ENCODE measurements around the gene ZMYND12. TPM values are rescaled to one million over a fixed set of nuclear protein-coding genes. Genes with fewer than 3 reads are reported as not detected.

The ZMYND12 gene
- total RNA-seq, 5 donors from 2014 or later (not counting 1 experiment from before 2014, with no cell fraction given): 0.26 to 1.3 (median 0.68) TPM; not detected in 1

DNA sequence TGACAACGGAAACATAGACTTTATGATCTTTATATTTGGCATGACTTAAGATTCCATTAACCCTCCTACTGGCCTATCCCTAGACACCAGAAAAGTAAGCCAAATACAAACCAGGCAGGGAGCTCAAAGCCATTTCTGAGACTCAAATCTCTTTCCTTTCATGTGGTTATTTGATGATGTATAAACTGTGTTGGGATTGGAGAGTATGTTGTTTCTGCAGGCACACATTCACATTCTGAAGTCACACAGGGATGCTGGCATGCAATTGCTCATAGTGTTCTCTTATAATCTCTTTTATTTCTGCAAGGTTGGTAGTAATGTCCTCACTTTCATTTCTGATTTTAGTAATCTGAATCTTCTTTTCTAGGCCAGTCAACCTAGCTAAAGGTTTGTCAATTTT lies 5.8 kb downstream of the ZMYND12 start:
- Histone ChIP-seq H3K9me3 (no peaks in the 10 kb centered on the region), H3K4me1 (ENCODE audit: control insufficient read depth in 1 of 2, extremely low read depth in 1 of 2, insufficient read depth in 2 of 2, low read length in 2 of 2) (peaks cover 0 to under 1% of the 10 kb centered on the region in 2 experiments), H3K27me3 (replicated peaks in 1 of 2; ENCODE audit: control insufficient read depth in 2 of 2, extremely low read depth in 1 of 2, insufficient read depth in 2 of 2, low read length in 1 of 2) (no peaks in the 10 kb centered on the region), H3K27ac (ENCODE audit: low read length) (no peak overlapping the region), H3K36me3 (ENCODE audit: control insufficient read depth in 2 of 2, extremely low read depth in 1 of 2, insufficient read depth in 1 of 2, low read length in 1 of 2) (no peaks in the 10 kb centered on the region), H3K4me3 (ENCODE audit: control insufficient read depth in 1 of 2, extremely low read depth in 1 of 2, low read length in 1 of 2) (no peak overlapping the region)
- Mint-ChIP-seq H3K36me3 (no peaks in the 10 kb centered on the region), H3K4me3 (no peak overlapping the region), H3K4me1 (peaks cover 2 to 8% (median 2%) of the 10 kb centered on the region in 3 donors), H3K27ac (no peak overlapping the region), H3K27me3 (peaks cover 0 to 5% of the 10 kb centered on the region in 2 donors), H3K9me3 (no peaks in the 10 kb centered on the region)
- ChIA-PET POLR2A (interaction anchor here in 1 of 2 donors (0.6 to 1.2 kb wide), 2 partner anchors 134 to 788 kb away, joined by 3 read pairs; no protein-coding TSS in a partner anchor), CTCF (no interaction called here)
- ATAC-seq (replicated peaks in 1 of 4) (no peak), DNase-seq (no peak)
- WGBS (ENCODE audit: insufficient coverage): 100% methylated on average over 1 of the region's 1 CpG

DNA sequence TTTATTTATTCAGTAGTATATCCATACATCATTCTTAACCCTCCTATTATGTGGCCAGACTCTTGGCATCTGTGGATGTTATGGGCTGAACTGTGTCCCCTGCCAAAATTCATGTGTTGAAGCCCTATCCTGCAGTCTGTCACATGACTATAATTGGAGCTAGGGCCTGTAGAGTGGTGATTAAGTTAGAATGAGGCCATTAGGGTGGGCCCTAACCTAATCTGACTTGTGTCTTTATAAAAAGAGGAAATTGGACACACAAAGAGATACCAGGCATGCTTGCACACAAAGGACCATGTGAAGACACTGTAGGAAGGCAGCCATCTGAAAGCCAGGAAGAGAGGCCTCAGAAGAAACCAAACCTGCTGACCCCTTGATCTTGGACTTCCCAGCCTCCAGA lies 6.6 kb downstream of the ZMYND12 start:
- no peak for DNase-seq
- H3K36me3 ChIP-seq (ENCODE audit: control insufficient read depth in 2 of 2, extremely low read depth in 1 of 2, insufficient read depth in 1 of 2, low read length in 1 of 2): no peaks in the 10 kb centered on the region
- POLR2A ChIA-PET: interaction anchor here in 1 of 2 donors (1.2 kb wide), 1 partner anchor 133 kb away, joined by 3 read pairs; no protein-coding TSS in a partner anchor
- Mint-ChIP-seq H3K27me3 (peaks cover 0 to 5% of the 10 kb centered on the region in 2 donors), H3K36me3 (no peaks in the 10 kb centered on the region), H3K4me1 (peaks cover 0 to 8% (median 0%) of the 10 kb centered on the region in 3 donors), H3K9me3 (no peaks in the 10 kb centered on the region), H3K4me3 (no peak overlapping the region), H3K27ac (no peak overlapping the region)
- no peaks in the 10 kb centered on the region for H3K27me3 ChIP-seq (replicated peaks in 1 of 2; ENCODE audit: control insufficient read depth in 2 of 2, extremely low read depth in 1 of 2, insufficient read depth in 2 of 2, low read length in 1 of 2)
- H3K4me1 ChIP-seq (ENCODE audit: control insufficient read depth in 1 of 2, extremely low read depth in 1 of 2, insufficient read depth in 2 of 2, low read length in 2 of 2): no peaks in the 10 kb centered on the region
- no peak overlapping the region for H3K27ac ChIP-seq (ENCODE audit: low read length)
- no peak overlapping the region for H3K4me3 ChIP-seq (ENCODE audit: control insufficient read depth in 1 of 2, extremely low read depth in 1 of 2, low read length in 1 of 2)
- CTCF ChIA-PET: no interaction called here
- ATAC-seq (replicated peaks in 1 of 4): no peak
- no peaks in the 10 kb centered on the region for H3K9me3 ChIP-seq

DNA sequence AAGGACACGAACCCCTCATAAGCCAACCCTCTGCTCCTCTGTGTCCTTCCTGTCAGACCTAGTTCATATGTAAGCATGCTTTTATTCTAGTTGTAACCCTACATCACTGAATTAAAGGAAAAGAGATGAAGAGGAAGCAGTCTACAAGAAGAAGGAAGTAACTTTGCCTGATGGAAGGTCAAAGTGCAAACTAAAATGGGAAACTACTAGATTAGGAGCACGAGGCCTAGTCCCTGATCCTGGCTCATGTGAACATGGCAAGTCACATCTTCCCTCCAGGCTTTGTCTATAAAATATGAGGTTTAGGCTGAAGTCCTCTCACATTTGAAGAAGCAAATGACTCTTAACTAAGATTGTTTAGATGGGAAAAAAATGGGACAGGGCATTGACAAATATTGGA lies 13.2 kb downstream of the ZMYND12 start:
- no peak overlapping the region for H3K4me3 ChIP-seq (ENCODE audit: control insufficient read depth in 1 of 2, extremely low read depth in 1 of 2, low read length in 1 of 2)
- no peak overlapping the region for H3K27ac ChIP-seq (ENCODE audit: low read length)
- no peak for ATAC-seq (replicated peaks in 1 of 4)
- CTCF ChIA-PET: no interaction called here
- H3K4me1 ChIP-seq (ENCODE audit: control insufficient read depth in 1 of 2, extremely low read depth in 1 of 2, insufficient read depth in 2 of 2, low read length in 2 of 2): no peaks in the 10 kb centered on the region
- Mint-ChIP-seq H3K4me1 (peaks cover 0 to 8% (median 0%) of the 10 kb centered on the region in 3 donors), H3K9me3 (no peaks in the 10 kb centered on the region), H3K36me3 (no peaks in the 10 kb centered on the region), H3K4me3 (no peak overlapping the region), H3K27ac (no peak overlapping the region), H3K27me3 (peaks cover 0 to 5% of the 10 kb centered on the region in 2 donors)
- no CpG with 5 or more reads among the region's 2 CpGs for WGBS (ENCODE audit: insufficient coverage)
- no peaks in the 10 kb centered on the region for H3K27me3 ChIP-seq (replicated peaks in 1 of 2; ENCODE audit: control insufficient read depth in 2 of 2, extremely low read depth in 1 of 2, insufficient read depth in 2 of 2, low read length in 1 of 2)
- no peaks in the 10 kb centered on the region for H3K36me3 ChIP-seq (ENCODE audit: control insufficient read depth in 2 of 2, extremely low read depth in 1 of 2, insufficient read depth in 1 of 2, low read length in 1 of 2)
- H3K9me3 ChIP-seq: no peaks in the 10 kb centered on the region
- POLR2A ChIA-PET: no interaction called here
- DNase-seq: no peak

DNA sequence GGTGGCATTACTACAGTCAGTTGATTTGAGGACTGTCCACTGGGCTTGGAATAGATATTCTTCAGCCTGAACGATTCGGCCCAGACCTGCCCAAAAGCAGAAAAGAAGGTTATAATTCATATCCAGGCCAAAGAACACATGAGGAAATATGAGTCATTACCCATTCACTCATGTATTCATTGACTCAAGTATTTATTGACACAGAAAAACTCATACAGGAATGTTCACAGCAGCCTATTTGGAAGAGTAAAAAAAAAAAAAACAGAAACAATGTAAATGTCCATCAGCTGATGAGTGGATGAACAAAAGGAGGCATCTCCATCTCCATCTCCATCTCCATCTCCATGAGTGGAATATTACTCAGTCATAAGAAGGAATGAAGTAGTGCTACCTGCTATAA lies 15.9 kb downstream of the ZMYND12 start:
- no peaks in the 10 kb centered on the region for H3K9me3 Mint-ChIP-seq
- no peaks in the 10 kb centered on the region for H3K4me1 ChIP-seq (ENCODE audit: control insufficient read depth in 1 of 2, extremely low read depth in 1 of 2, insufficient read depth in 2 of 2, low read length in 2 of 2)
- WGBS (ENCODE audit: insufficient coverage): 80% methylated on average over 2 of the region's 2 CpGs

DNA sequence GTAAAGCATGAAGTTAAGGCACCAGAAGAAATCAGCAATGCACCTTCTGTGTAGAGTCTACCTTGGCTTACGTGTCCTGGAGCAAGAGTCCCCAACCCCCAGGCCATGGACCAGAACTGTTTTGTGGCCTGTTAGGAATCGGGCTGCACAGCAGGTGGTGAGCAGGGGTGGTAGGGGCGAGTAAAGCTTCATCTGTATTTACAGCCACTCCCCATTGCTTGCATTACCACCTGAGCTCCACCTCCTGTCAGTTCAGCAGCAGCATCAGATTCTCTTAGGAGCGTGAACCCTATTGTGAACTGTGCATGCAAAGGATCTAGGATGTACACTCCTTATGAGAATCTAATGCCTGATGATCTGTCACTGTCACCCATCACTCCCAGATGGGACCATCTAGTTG lies 21.5 kb downstream of the ZMYND12 start:
- Mint-ChIP-seq H3K4me1 (no peaks in the 10 kb centered on the region), H3K27ac (no peak overlapping the region)
- H3K27ac ChIP-seq (ENCODE audit: low read length): no peak overlapping the region

More for the DNA sequence above, 15.9 kb downstream of the ZMYND12 start:
- no peak overlapping the region for H3K27ac ChIP-seq (ENCODE audit: low read length)
- Mint-ChIP-seq H3K4me3 (no peak overlapping the region), H3K27me3 (no peaks in the 10 kb centered on the region), H3K36me3 (peaks cover 3% of the 10 kb centered on the region), H3K27ac (no peak overlapping the region), H3K4me1 (no peaks in the 10 kb centered on the region)
- CTCF ChIA-PET: no interaction called here
- no peak overlapping the region for H3K4me3 ChIP-seq (ENCODE audit: control insufficient read depth in 1 of 2, extremely low read depth in 1 of 2, low read length in 1 of 2)
- no peaks in the 10 kb centered on the region for H3K36me3 ChIP-seq (ENCODE audit: control insufficient read depth in 2 of 2, extremely low read depth in 1 of 2, insufficient read depth in 1 of 2, low read length in 1 of 2)
- H3K9me3 ChIP-seq: no peaks in the 10 kb centered on the region
- no peaks in the 10 kb centered on the region for H3K27me3 ChIP-seq (replicated peaks in 1 of 2; ENCODE audit: control insufficient read depth in 2 of 2, extremely low read depth in 1 of 2, insufficient read depth in 2 of 2, low read length in 1 of 2)
- POLR2A ChIA-PET: interaction anchor here in 1 of 2 donors (0.6 kb wide), 1 partner anchor 56 kb away, joined by 3 read pairs; no protein-coding TSS in a partner anchor
- DNase-seq (no peak), ATAC-seq (replicated peaks in 1 of 4) (no peak)

DNA sequence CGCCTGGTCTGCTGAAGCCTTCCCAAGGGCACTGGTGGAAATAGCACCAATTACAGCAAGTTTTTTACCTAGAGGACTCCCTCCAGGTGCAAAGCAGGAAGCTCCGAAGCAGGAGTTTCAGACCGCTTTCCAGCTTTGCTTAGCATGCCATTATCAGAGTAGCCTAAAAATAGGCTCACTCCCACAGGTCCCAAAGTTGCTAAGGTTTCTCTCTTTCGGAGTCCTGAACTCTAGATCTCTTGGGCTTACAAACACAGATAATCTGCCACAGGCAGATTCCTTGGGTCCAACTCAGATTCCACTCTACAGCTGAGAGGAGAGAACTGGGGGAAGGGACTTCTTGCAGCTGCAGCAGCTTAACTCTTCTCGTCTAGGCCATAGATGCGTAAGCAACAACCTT lies 22.5 kb downstream of the ZMYND12 start:
- ChIA-PET POLR2A (interaction anchor here in 1 of 2 donors (0.6 kb wide), 1 partner anchor 183 kb away, joined by 6 read pairs; no protein-coding TSS in a partner anchor), CTCF (no interaction called here)
- Mint-ChIP-seq H3K4me1 (no peaks in the 10 kb centered on the region), H3K9me3 (no peaks in the 10 kb centered on the region), H3K36me3 (peaks cover 4% of the 10 kb centered on the region), H3K27me3 (no peaks in the 10 kb centered on the region), H3K27ac (no peak overlapping the region), H3K4me3 (no peak overlapping the region)
- H3K9me3 ChIP-seq: no peaks in the 10 kb centered on the region
- H3K4me3 ChIP-seq (ENCODE audit: control insufficient read depth in 1 of 2, extremely low read depth in 1 of 2, low read length in 1 of 2): no peak overlapping the region
- no peaks in the 10 kb centered on the region for H3K36me3 ChIP-seq (ENCODE audit: control insufficient read depth in 2 of 2, extremely low read depth in 1 of 2, insufficient read depth in 1 of 2, low read length in 1 of 2)
- ATAC-seq (replicated peaks in 1 of 4) (no peak), DNase-seq (no peak)
- H3K27me3 ChIP-seq (replicated peaks in 1 of 2; ENCODE audit: control insufficient read depth in 2 of 2, extremely low read depth in 1 of 2, insufficient read depth in 2 of 2, low read length in 1 of 2): no peaks in the 10 kb centered on the region
- no peak overlapping the region for H3K27ac ChIP-seq (ENCODE audit: low read length)
- 92% methylated on average over 5 of the region's 6 CpGs for WGBS (ENCODE audit: insufficient coverage)
- H3K4me1 ChIP-seq (ENCODE audit: control insufficient read depth in 1 of 2, extremely low read depth in 1 of 2, insufficient read depth in 2 of 2, low read length in 2 of 2): no peaks in the 10 kb centered on the region

More for the DNA sequence above, 21.5 kb downstream of the ZMYND12 start:
- no peaks in the 10 kb centered on the region for H3K4me1 ChIP-seq (ENCODE audit: control insufficient read depth in 1 of 2, extremely low read depth in 1 of 2, insufficient read depth in 2 of 2, low read length in 2 of 2)
- Mint-ChIP-seq H3K36me3 (peaks cover 4% of the 10 kb centered on the region), H3K4me3 (no peak overlapping the region), H3K27me3 (no peaks in the 10 kb centered on the region), H3K9me3 (no peaks in the 10 kb centered on the region)
- DNase-seq (no peak), ATAC-seq (replicated peaks in 1 of 4) (no peak)
- H3K27me3 ChIP-seq (replicated peaks in 1 of 2; ENCODE audit: control insufficient read depth in 2 of 2, extremely low read depth in 1 of 2, insufficient read depth in 2 of 2, low read length in 1 of 2): no peaks in the 10 kb centered on the region
- H3K9me3 ChIP-seq: no peaks in the 10 kb centered on the region
- no peaks in the 10 kb centered on the region for H3K36me3 ChIP-seq (ENCODE audit: control insufficient read depth in 2 of 2, extremely low read depth in 1 of 2, insufficient read depth in 1 of 2, low read length in 1 of 2)
- ChIA-PET CTCF (no interaction called here), POLR2A (no interaction called here)
- no peak overlapping the region for H3K4me3 ChIP-seq (ENCODE audit: control insufficient read depth in 1 of 2, extremely low read depth in 1 of 2, low read length in 1 of 2)
- WGBS (ENCODE audit: insufficient coverage): 100% methylated on average over 1 of the region's 4 CpGs

DNA sequence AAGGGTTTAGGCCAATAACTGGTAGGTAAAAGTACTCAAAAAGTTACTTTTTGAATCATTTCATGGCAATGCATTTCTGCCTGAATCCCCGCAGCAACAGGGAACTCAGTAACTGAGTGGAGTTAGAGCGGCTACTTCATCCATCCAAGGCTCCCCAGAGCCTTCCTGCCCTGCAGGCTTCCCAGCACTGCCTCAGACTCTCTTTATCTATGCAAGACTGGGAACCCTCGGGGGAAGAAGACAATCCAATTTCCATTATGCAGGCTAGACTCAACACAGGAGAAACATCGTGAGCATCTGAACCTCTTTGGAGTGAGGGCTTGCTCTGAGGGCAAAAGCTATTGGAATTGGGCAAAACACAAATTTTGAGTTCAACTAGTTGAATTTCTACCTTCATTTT lies 23.1 kb downstream of the ZMYND12 start:
- H3K4me1 Mint-ChIP-seq: no peaks in the 10 kb centered on the region
- ChIA-PET CTCF (no interaction called here), POLR2A (no interaction called here)
- ATAC-seq (replicated peaks in 1 of 4) (no peak), DNase-seq (no peak)
- no peaks in the 10 kb centered on the region for H3K27me3 Mint-ChIP-seq
- H3K4me3 Mint-ChIP-seq: no peak overlapping the region
- WGBS (ENCODE audit: insufficient coverage): 100% methylated on average over 2 of the region's 4 CpGs
- Histone ChIP-seq H3K4me1 (ENCODE audit: control insufficient read depth in 1 of 2, extremely low read depth in 1 of 2, insufficient read depth in 2 of 2, low read length in 2 of 2) (no peaks in the 10 kb centered on the region), H3K4me3 (ENCODE audit: control insufficient read depth in 1 of 2, extremely low read depth in 1 of 2, low read length in 1 of 2) (no peak overlapping the region), H3K9me3 (no peaks in the 10 kb centered on the region), H3K27me3 (replicated peaks in 1 of 2; ENCODE audit: control insufficient read depth in 2 of 2, extremely low read depth in 1 of 2, insufficient read depth in 2 of 2, low read length in 1 of 2) (no peaks in the 10 kb centered on the region), H3K27ac (ENCODE audit: low read length) (no peak overlapping the region), H3K36me3 (ENCODE audit: control insufficient read depth in 2 of 2, extremely low read depth in 1 of 2, insufficient read depth in 1 of 2, low read length in 1 of 2) (no peaks in the 10 kb centered on the region)
- H3K27ac Mint-ChIP-seq: no peak overlapping the region
- H3K36me3 Mint-ChIP-seq: peaks cover 4% of the 10 kb centered on the region
- no peaks in the 10 kb centered on the region for H3K9me3 Mint-ChIP-seq
